Trophoblast cell (in vitro differentiated cells and primary cell): ENCODE data around the gene JAZF1.

Experiments
- DNase-seq, 2 donors: peaks; one replicate each; pipeline ENCODE4 v3.0.0-alpha.2; 2016
- H2AFZ ChIP-seq: 2 replicates; pipeline ENCODE4 v1.6.1; 2013; ENCODE audit warnings: low read length, moderate library complexity, mild to moderate bottlenecking; ENCODE audit not compliant: insufficient read depth, poor library complexity
- H2AK5ac ChIP-seq: 2 replicates; pipeline ENCODE4 v1.6.1; 2013; ENCODE audit warnings: mild to moderate bottlenecking, low read length
- H2BK120ac ChIP-seq: 2 replicates; pipeline ENCODE4 v1.6.1; 2013; ENCODE audit warnings: low read length, mild to moderate bottlenecking, moderate library complexity; ENCODE audit not compliant: insufficient read depth, poor library complexity
- H2BK12ac ChIP-seq: 2 replicates; pipeline ENCODE4 v1.6.1; 2013; ENCODE audit warnings: mild to moderate bottlenecking, low read length, moderate library complexity
- H2BK5ac ChIP-seq: 2 replicates; pipeline ENCODE4 v1.6.1; 2013; ENCODE audit warnings: low read length, low read depth, moderate library complexity, mild to moderate bottlenecking; ENCODE audit not compliant: poor library complexity
- H3K14ac ChIP-seq: 2 replicates; pipeline ENCODE4 v1.6.1; 2013; ENCODE audit warnings: mild to moderate bottlenecking, low read length
- H3K18ac ChIP-seq: 2 replicates; pipeline ENCODE4 v1.6.1; 2013; ENCODE audit warnings: mild to moderate bottlenecking, low read length
- H3K23ac ChIP-seq: 2 replicates; pipeline ENCODE4 v1.6.1; 2013; ENCODE audit warnings: low read length
- H3K27ac ChIP-seq: 2 replicates; pipeline ENCODE4 v1.5.1; 2013; ENCODE audit warnings: low read depth, mild to moderate bottlenecking, inconsistent platforms, low read length, moderate library complexity
- H3K27me3 ChIP-seq: 2 replicates; pipeline ENCODE4 v1.6.1; 2013; ENCODE audit warnings: inconsistent platforms, mild to moderate bottlenecking, low read length, moderate library complexity; ENCODE audit not compliant: insufficient read depth
- H3K36me3 ChIP-seq, 2 experiments: 1 replicate in 1 of 2; 2 replicates in 1 of 2; pipeline ENCODE4 v1.6.1; 2013; ENCODE audit warnings: low read length in 2 of 2, mild to moderate bottlenecking in 2 of 2, moderate library complexity in 1 of 2; ENCODE audit not compliant: insufficient read depth in 2 of 2, control insufficient read depth in 1 of 2
- H3K4ac ChIP-seq: 2 replicates; pipeline ENCODE4 v1.6.1; 2013; ENCODE audit warnings: low read depth, mild to moderate bottlenecking, low read length, moderate library complexity
- H3K4me1 ChIP-seq, 2 experiments: 1 replicate in 1 of 2; 2 replicates in 1 of 2; pipeline ENCODE4 v1.6.1; 2013; ENCODE audit warnings: low read length in 2 of 2, mild to moderate bottlenecking in 2 of 2, moderate library complexity in 1 of 2; ENCODE audit not compliant: insufficient read depth in 2 of 2, control insufficient read depth in 1 of 2
- H3K4me2 ChIP-seq: 2 replicates; pipeline ENCODE4 v1.6.1; 2013; ENCODE audit warnings: inconsistent platforms, mild to moderate bottlenecking, low read length, moderate library complexity
- H3K4me3 ChIP-seq: 2 replicates; pipeline ENCODE4 v1.5.1; 2013; ENCODE audit warnings: mild to moderate bottlenecking, low read depth, low read length, inconsistent platforms
- H3K79me1 ChIP-seq: one replicate; pipeline ENCODE4 v1.6.1; 2013; ENCODE audit warnings: low read length
- H3K79me2 ChIP-seq: 2 replicates; pipeline ENCODE4 v1.6.1; 2013; ENCODE audit warnings: low read length, mild to moderate bottlenecking; ENCODE audit not compliant: control insufficient read depth, insufficient read depth, poor library complexity
- H3K9ac ChIP-seq: 2 replicates; pipeline ENCODE4 v1.6.1; 2013; ENCODE audit warnings: mild to moderate bottlenecking, low read length
- H3K9me3 ChIP-seq: 2 replicates; pipeline ENCODE4 v1.6.1; 2013; ENCODE audit warnings: low read depth, mild to moderate bottlenecking, control low read depth, inconsistent platforms, low read length; ENCODE audit not compliant: insufficient read depth
- H4K12ac ChIP-seq: 2 replicates; pipeline ENCODE4 v1.6.1; 2013; ENCODE audit warnings: low read depth, mild to moderate bottlenecking, low read length, moderate library complexity
- H4K8ac ChIP-seq: 2 replicates; pipeline ENCODE4 v1.6.1; 2013; ENCODE audit warnings: low read depth, mild to moderate bottlenecking, low read length, moderate library complexity
- H4K91ac ChIP-seq: one replicate; pipeline ENCODE4 v1.6.1; 2013; ENCODE audit warnings: low read depth, mild to moderate bottlenecking, low read length, moderate library complexity
- WGBS: extraction: QIAGEN DNeasy Blood & Tissue Kit; methylation state at CpG from one replicate; pipeline ENCODE4 v1.1.7; 2013; ENCODE audit warnings: missing lambda C conversion rate; ENCODE audit not compliant: insufficient read length, insufficient coverage; ENCODE audit errors: extremely low coverage; 5-methylcytosine and 5-hydroxymethylcytosine counted together

The JAZF1 gene

GRCh38 chr7:27871086-27871485 is 309.5 kb downstream of the JAZF1 start:
- Histone ChIP-seq H3K4me2 (no peak overlapping the region), H2BK120ac (no peak overlapping the region), H3K9me3 (no peaks in the 10 kb centered on the region), H3K79me1 (no peaks in the 10 kb centered on the region), H2AFZ (no peak overlapping the region), H4K12ac (no peak overlapping the region), H3K9ac (no peak overlapping the region), H3K18ac (no peak overlapping the region), H3K4me1 (no peaks in the 10 kb centered on the region), H2BK12ac (no peak overlapping the region), H3K14ac (no peak overlapping the region), H3K36me3 (no peaks in the 10 kb centered on the region), H3K79me2 (no peaks in the 10 kb centered on the region), H4K8ac (no peak overlapping the region), H3K4ac (no peak overlapping the region), H3K27ac (no peak overlapping the region), H3K23ac (no peak overlapping the region), H4K91ac (no peak overlapping the region), H2BK5ac (no peak overlapping the region), H3K27me3 (no peaks in the 10 kb centered on the region), H2AK5ac (no peak overlapping the region), H3K4me3 (no peak overlapping the region)
- no CpG with 5 or more reads among the region's 3 CpGs for WGBS
- DNase-seq: no peak

DNA sequence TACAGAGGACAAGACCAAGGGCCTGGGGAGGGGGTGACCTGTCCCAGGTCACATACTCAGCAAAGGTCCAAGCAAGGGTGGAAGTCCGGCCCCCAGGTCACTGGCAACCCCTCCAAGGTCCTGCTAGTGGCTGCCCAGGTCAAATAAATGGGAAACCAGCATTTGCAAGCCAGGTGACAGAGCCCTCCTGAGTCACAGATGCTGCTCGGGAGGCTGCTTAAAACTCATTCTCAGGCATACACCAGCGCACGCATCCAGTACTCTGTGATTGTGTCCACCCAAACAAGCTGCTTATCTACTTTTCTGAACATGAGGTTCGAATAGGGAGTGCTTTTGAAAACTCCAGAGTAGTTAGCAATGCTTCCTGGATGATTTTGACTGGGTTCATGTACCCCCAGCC is 310.0 kb downstream of the JAZF1 start:
- H2AFZ ChIP-seq: no peak overlapping the region
- no peaks in the 10 kb centered on the region for H3K9me3 ChIP-seq
- no peak overlapping the region for H4K12ac ChIP-seq
- H3K36me3 ChIP-seq: no peaks in the 10 kb centered on the region
- no peak overlapping the region for H4K8ac ChIP-seq
- no peak overlapping the region for H3K23ac ChIP-seq
- H2BK5ac ChIP-seq: no peak overlapping the region
- H3K14ac ChIP-seq: no peak overlapping the region
- no peak overlapping the region for H3K18ac ChIP-seq
- no peak overlapping the region for H2BK12ac ChIP-seq
- no peaks in the 10 kb centered on the region for H3K27me3 ChIP-seq
- H3K79me1 ChIP-seq: no peaks in the 10 kb centered on the region
- no peaks in the 10 kb centered on the region for H3K4me1 ChIP-seq
- H3K9ac ChIP-seq: no peak overlapping the region
- DNase-seq: no peak
- H2BK120ac ChIP-seq: no peak overlapping the region
- H3K4me3 ChIP-seq: no peak overlapping the region
- no peak overlapping the region for H3K4ac ChIP-seq
- no peak overlapping the region for H3K4me2 ChIP-seq
- H3K79me2 ChIP-seq: no peaks in the 10 kb centered on the region
- H4K91ac ChIP-seq: no peak overlapping the region
- no CpG with 5 or more reads among the region's 5 CpGs for WGBS
- no peak overlapping the region for H2AK5ac ChIP-seq
- H3K27ac ChIP-seq: no peak overlapping the region

DNA sequence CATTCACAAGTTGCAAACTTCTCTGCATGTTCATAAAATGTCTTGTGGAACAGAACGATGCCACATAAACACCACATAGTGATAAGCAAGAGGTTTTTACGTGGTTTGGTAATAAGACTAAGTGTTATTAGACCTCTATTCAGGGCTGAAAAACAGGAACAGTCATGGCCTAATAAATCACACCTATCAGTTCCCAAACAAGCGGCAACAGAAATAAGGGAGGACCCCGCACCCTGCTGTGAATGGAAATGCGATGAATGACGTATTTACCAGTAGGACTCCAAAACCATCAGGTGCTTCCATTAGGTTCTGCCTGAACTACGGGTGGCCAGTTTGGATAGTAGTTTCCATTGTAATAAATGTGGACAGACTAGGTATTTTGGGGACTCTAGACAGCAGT is 311.5 kb downstream of the JAZF1 start:
- Histone ChIP-seq H2AK5ac (no peak overlapping the region), H3K14ac (no peak overlapping the region), H3K79me1 (no peaks in the 10 kb centered on the region), H4K91ac (no peak overlapping the region), H3K4me3 (no peak overlapping the region), H2BK12ac (no peak overlapping the region), H3K23ac (no peak overlapping the region), H3K9me3 (no peaks in the 10 kb centered on the region), H2BK5ac (no peak overlapping the region), H2BK120ac (no peak overlapping the region), H3K9ac (no peak overlapping the region), H3K4ac (no peak overlapping the region), H2AFZ (no peak overlapping the region), H3K4me1 (no peaks in the 10 kb centered on the region), H3K4me2 (no peak overlapping the region), H3K79me2 (no peaks in the 10 kb centered on the region), H3K18ac (no peak overlapping the region), H3K27me3 (no peaks in the 10 kb centered on the region), H4K8ac (no peak overlapping the region), H3K27ac (no peak overlapping the region), H4K12ac (no peak overlapping the region), H3K36me3 (no peaks in the 10 kb centered on the region)
- no CpG with 5 or more reads among the region's 7 CpGs for WGBS
- no peak for DNase-seq

DNA sequence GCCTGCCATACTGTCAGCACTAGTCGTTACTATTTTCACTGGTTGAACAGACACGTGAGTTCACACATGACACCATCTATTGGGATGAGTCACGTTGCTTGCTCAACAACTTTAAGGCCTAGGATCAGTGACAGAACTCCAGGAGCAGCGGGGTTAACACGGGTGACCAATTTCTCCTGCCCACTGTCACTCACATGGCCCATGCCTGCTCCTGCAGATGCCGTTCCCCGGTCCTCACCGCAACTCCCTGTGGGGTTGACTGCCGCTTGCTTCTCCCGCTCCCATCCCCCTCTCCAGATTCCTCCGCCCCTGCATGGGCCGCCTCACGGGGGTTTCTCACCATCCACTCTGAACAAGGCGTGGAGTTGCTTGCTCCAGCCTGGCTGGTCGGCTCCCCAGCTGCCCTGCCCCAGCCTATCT is 312.5 kb downstream of the JAZF1 start:
- H4K8ac ChIP-seq: no peak overlapping the region

More for the DNA sequence above, 312.5 kb downstream of the JAZF1 start:
- no peak overlapping the region for H4K91ac ChIP-seq
- H3K79me2 ChIP-seq: no peaks in the 10 kb centered on the region
- H3K79me1 ChIP-seq: no peaks in the 10 kb centered on the region
- H4K12ac ChIP-seq: no peak overlapping the region
- no peak overlapping the region for H3K4me3 ChIP-seq
- WGBS: no CpG with 5 or more reads among the region's 15 CpGs
- H3K36me3 ChIP-seq: no peaks in the 10 kb centered on the region
- H3K18ac ChIP-seq: no peak overlapping the region
- H3K4me2 ChIP-seq: no peak overlapping the region
- no peaks in the 10 kb centered on the region for H3K9me3 ChIP-seq
- H3K14ac ChIP-seq: no peak overlapping the region
- H3K4ac ChIP-seq: no peak overlapping the region
- H2AFZ ChIP-seq: no peak overlapping the region
- H3K4me1 ChIP-seq: no peaks in the 10 kb centered on the region
- DNase-seq: peak in 1 of 2 donors; percentile 10
- no peaks in the 10 kb centered on the region for H3K27me3 ChIP-seq
- H2AK5ac ChIP-seq: no peak overlapping the region
- no peak overlapping the region for H2BK5ac ChIP-seq
- H3K23ac ChIP-seq: no peak overlapping the region
- H3K27ac ChIP-seq: no peak overlapping the region
- no peak overlapping the region for H3K9ac ChIP-seq
- H2BK120ac ChIP-seq: no peak overlapping the region
- no peak overlapping the region for H2BK12ac ChIP-seq
